Measurements from ENCODE around the gene TXNL4A.

The TXNL4A gene

DNA sequence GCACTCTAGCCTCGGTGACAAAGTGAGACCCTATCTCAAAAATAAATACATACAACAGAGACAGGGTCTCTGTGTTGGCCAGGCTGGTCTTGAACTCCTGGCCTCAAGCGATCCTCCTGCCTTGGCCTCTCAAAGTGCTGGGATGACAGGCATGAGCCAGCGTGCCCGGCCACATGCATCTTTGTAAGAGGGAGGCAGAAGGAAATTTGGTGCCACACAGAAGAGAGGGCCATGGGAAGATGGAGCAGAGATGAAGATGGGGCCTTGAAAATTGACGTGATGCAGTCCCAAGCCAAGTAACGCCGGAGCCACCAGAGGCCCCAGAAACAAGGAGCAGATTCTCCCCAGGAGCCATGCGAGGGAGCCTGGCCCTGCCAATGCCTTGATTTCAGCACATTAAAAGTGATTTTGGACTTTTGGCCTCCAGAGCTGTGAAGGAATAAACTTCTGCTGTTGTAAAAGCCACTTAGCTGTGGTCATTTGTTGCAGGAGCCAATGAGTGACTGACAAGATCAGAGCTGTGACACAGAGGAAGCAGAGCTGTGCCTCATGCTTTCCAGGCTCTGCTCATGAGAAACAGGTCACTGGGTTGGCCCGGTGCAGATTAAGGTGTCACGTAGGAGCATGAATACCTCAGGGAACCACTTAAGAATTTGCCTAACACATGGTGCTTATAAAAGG lies 34.3 kb downstream of the TXNL4A start:
- TF ChIP-seq TAF1 (IDR thresholded peaks at IDR 0.05; ENCODE audit: low read depth) (no peak), EP300 (IDR thresholded peaks at IDR 0.05; ENCODE audit: borderline replicate concordance) (no peak)

DNA sequence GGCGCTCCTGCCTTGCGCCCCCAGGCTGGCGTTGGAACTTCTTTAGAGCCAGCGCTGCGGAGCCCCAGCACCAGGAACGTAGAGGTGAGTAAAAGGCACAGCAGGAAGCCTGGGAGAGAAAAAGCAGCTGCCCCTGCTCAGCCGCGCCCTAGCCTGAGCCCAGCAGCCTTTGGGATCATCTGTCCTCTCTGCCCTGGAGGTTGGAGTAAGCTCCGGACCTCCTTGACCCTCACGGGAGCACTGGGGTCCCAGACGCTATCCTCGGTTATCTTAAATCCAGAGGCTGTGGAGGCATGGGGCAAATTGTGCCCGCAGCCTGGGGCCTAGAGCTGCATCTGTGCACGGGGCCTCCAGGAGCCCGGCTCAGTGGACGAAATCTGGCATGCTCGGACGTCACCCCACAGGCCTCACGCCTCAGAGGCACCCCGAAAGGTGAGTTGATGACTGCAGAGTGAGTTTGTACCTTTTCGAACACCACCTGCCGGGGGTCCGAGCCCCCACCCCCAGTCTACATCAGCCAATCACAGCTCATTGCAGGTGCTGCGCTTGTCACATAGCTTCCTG lies 35.3 kb downstream of the TXNL4A start:
- TF ChIP-seq TAF1 (IDR thresholded peaks at IDR 0.05; ENCODE audit: low read depth): no peak
- TF ChIP-seq ZBTB7A (IDR thresholded peaks at IDR 0.05; ENCODE audit: low read depth): peak; percentile 75

DNA sequence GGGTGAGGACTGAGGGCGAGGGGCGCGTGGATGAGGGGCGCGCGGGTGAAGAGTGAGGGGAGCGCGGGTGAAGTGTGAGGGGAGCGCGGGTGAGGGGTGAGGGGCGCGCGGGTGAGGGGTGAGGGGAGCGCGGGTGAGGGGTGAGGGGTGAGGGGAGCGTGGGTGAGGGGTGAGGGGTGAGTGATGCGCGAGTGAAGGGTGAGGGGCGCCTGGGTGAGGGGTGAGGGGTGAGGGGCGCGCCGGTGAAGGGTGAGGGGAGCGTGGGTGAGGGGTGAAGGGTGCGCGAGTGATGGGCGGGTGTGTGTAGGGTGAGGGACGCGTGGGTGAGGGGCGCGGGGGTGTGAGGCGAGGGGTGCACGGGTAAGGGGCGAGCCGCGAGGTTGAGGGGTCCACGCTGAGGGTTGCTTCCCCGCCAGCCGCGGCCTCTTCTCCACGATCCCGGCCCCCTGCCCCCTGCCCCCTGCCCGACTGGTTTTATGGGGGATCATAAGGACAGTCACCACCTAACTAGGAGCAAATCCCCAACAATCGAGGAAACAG lies 35.8 kb downstream of the TXNL4A start:
- no peak for TF ChIP-seq TCF12 (IDR thresholded peaks at IDR 0.05; ENCODE audit: low read depth)
- no peak for TF ChIP-seq USF1 (IDR thresholded peaks at IDR 0.05)
- no peak for TF ChIP-seq NFIC (IDR thresholded peaks at IDR 0.05)
- no peak for TF ChIP-seq REST (IDR thresholded peaks at IDR 0.05; ENCODE audit: low read depth)
- TF ChIP-seq, protein P1, sequence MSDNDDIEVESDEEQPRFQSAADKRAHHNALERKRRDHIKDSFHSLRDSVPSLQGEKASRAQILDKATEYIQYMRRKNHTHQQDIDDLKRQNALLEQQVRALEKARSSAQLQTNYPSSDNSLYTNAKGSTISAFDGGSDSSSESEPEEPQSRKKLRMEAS (IDR thresholded peaks at IDR 0.05): no peak
- TF ChIP-seq YY1 (IDR thresholded peaks at IDR 0.05; ENCODE audit: low read depth): no peak
- no peak for TF ChIP-seq CREB1 (IDR thresholded peaks at IDR 0.05; ENCODE audit: low read depth)
- TF ChIP-seq EP300 (IDR thresholded peaks at IDR 0.05; ENCODE audit: borderline replicate concordance): no peak
- no peak for TF ChIP-seq EGR1 (IDR thresholded peaks at IDR 0.05)
- TF ChIP-seq TAF1 (IDR thresholded peaks at IDR 0.05; ENCODE audit: low read depth): no peak
- no peak for TF ChIP-seq ZBTB7A (IDR thresholded peaks at IDR 0.05; ENCODE audit: low read depth)
- TF ChIP-seq TEAD4 (IDR thresholded peaks at IDR 0.05): no peak
- TF ChIP-seq CEBPB (IDR thresholded peaks at IDR 0.05): no peak
- no peak for TF ChIP-seq FOXM1 (IDR thresholded peaks at IDR 0.05; ENCODE audit: borderline replicate concordance, low read depth)
- TF ChIP-seq RAD21 (IDR thresholded peaks at IDR 0.05; ENCODE audit: low read depth): no peak

- TF ChIP-seq YY1 (IDR thresholded peaks at IDR 0.05; ENCODE audit: low read depth) (peak; percentile 57; the same call in 1 of the 2 replicates), EP300 (IDR thresholded peaks at IDR 0.05; ENCODE audit: borderline replicate concordance) (no peak), FOXM1 (IDR thresholded peaks at IDR 0.05; ENCODE audit: borderline replicate concordance, low read depth) (no peak), ZBTB7A (IDR thresholded peaks at IDR 0.05; ENCODE audit: low read depth) (peak; percentile 98), RAD21 (IDR thresholded peaks at IDR 0.05; ENCODE audit: low read depth) (peak; percentile 1; the same call in 1 of the 2 replicates), USF1 (IDR thresholded peaks at IDR 0.05) (no peak), EGR1 (IDR thresholded peaks at IDR 0.05) (peak; percentile 65; the same call in 1 of the 2 replicates), TEAD4 (IDR thresholded peaks at IDR 0.05) (0 out of 2 replicates have a peak, but pooled peaks have one; percentile 3), NFIC (IDR thresholded peaks at IDR 0.05) (no peak), CREB1 (IDR thresholded peaks at IDR 0.05; ENCODE audit: low read depth) (peak; percentile 53; the same call in 1 of the 2 replicates), TAF1 (IDR thresholded peaks at IDR 0.05; ENCODE audit: low read depth) (peak; percentile 47; the same call in 1 of the 2 replicates), REST (IDR thresholded peaks at IDR 0.05; ENCODE audit: low read depth) (no peak), TCF12 (IDR thresholded peaks at IDR 0.05; ENCODE audit: low read depth) (0 out of 2 replicates have a peak, but pooled peaks have one; percentile 21), CEBPB (IDR thresholded peaks at IDR 0.05) (no peak)
- TF ChIP-seq, protein P1 (IDR thresholded peaks at IDR 0.05): peak; percentile 52; the same call in 1 of the 2 replicates
Measured at GRCh38 chr18:79951545-79952455, 36.6 kb downstream of the TXNL4A start, which contains the start of gene SLC66A2. TSS of gene SLC66A2 (minus strand) at chr18:79951653. CDS start at chr18:79950926, 727 bp downstream.

All from Ishikawa (cell line).